H54 (cell line): ENCODE measurements around the gene SHANK3.

Experiments
- DNase-seq: peaks from one replicate; pipeline ENCODE4 v3.0.0; 2011; ENCODE audit warnings: low spot score, mixed read lengths; ENCODE audit not compliant: insufficient read length
- FAIRE-seq: peaks from 3 replicates; lab custom pipeline; 2011; peaks lifted over from hg19 to GRCh38; lab: Jason Lieb, UNC
- POLR2A ChIP-seq: IDR thresholded peaks from 2 replicates; pipeline ENCODE4 v1.6.1; 2011; ENCODE audit warnings: low read depth, mild to moderate bottlenecking, low read length

Gene SHANK3

GRCh38 chr22:50683086-50683993 lies 10.7 kb downstream of the SHANK3 start:
- FAIRE-seq (no peak), DNase-seq (no peak)
- no peak for TF ChIP-seq POLR2A

- FAIRE-seq (no peak), DNase-seq (no peak)
- TF ChIP-seq POLR2A, result no peak
Measured at GRCh38 chr22:50683994-50684371, 11.4 kb downstream of the SHANK3 start.

GRCh38 chr22:50684501-50684900 lies 11.9 kb downstream of the SHANK3 start:
- no peak for DNase-seq
- FAIRE-seq, result no peak
- no peak for TF ChIP-seq POLR2A

GRCh38 chr22:50684986-50685385 lies 12.4 kb downstream of the SHANK3 start:
- no peak for FAIRE-seq
- no peak for DNase-seq
- TF ChIP-seq POLR2A, result no peak

- no peak for DNase-seq
- FAIRE-seq, result no peak
- no peak for TF ChIP-seq POLR2A
Measured at GRCh38 chr22:50686794-50687193, 14.2 kb downstream of the SHANK3 start.

GRCh38 chr22:50687829-50688228 lies 15.2 kb downstream of the SHANK3 start:
- no peak for FAIRE-seq
- TF ChIP-seq POLR2A, result no peak
- DNase-seq, result no peak

GRCh38 chr22:50688448-50688847 lies 15.8 kb downstream of the SHANK3 start:
- DNase-seq (no peak), FAIRE-seq (no peak)
- no peak for TF ChIP-seq POLR2A

- TF ChIP-seq POLR2A, result no peak
- FAIRE-seq (no peak), DNase-seq (no peak)
Measured at GRCh38 chr22:50691521-50691920, 18.9 kb downstream of the SHANK3 start.

- no peak for DNase-seq
- no peak for TF ChIP-seq POLR2A
- FAIRE-seq, result no peak
Measured at GRCh38 chr22:50693462-50693861, 20.8 kb downstream of the SHANK3 start.

- TF ChIP-seq POLR2A, result no peak
- DNase-seq (no peak), FAIRE-seq (no peak)
Measured at GRCh38 chr22:50694099-50694605, 21.5 kb downstream of the SHANK3 start.

- no peak for FAIRE-seq
- no peak for TF ChIP-seq POLR2A
- DNase-seq, result no peak
Measured at GRCh38 chr22:50694766-50695420, 22.3 kb downstream of the SHANK3 start.

GRCh38 chr22:50695421-50696250 lies 23.0 kb downstream of the SHANK3 start:
- no peak for TF ChIP-seq POLR2A
- DNase-seq, result no peak
- no peak for FAIRE-seq

GRCh38 chr22:50696251-50696798 lies 23.7 kb downstream of the SHANK3 start:
- FAIRE-seq, result no peak
- TF ChIP-seq POLR2A, result no peak

GRCh38 chr22:50696799-50697561 lies 24.4 kb downstream of the SHANK3 start:
- no peak for FAIRE-seq
- TF ChIP-seq POLR2A, result no peak
- DNase-seq, result peak; percentile 47

More at GRCh38 chr22:50696251-50696798, 23.7 kb downstream of the SHANK3 start:
- no peak for DNase-seq
